ENCODE measurements around the gene PCSK6. TPM values are rescaled to one million over a fixed set of nuclear protein-coding genes. Genes with fewer than 3 reads are reported as not detected.

The PCSK6 gene
- total RNA-seq, 1 experiment from 2014 or later, result 26.3 TPM

- TF ChIP-seq, protein P1, sequence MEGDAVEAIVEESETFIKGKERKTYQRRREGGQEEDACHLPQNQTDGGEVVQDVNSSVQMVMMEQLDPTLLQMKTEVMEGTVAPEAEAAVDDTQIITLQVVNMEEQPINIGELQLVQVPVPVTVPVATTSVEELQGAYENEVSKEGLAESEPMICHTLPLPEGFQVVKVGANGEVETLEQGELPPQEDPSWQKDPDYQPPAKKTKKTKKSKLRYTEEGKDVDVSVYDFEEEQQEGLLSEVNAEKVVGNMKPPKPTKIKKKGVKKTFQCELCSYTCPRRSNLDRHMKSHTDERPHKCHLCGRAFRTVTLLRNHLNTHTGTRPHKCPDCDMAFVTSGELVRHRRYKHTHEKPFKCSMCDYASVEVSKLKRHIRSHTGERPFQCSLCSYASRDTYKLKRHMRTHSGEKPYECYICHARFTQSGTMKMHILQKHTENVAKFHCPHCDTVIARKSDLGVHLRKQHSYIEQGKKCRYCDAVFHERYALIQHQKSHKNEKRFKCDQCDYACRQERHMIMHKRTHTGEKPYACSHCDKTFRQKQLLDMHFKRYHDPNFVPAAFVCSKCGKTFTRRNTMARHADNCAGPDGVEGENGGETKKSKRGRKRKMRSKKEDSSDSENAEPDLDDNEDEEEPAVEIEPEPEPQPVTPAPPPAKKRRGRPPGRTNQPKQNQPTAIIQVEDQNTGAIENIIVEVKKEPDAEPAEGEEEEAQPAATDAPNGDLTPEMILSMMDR (conservative IDR thresholded peaks at IDR 0.05), result no peak
- TF ChIP-seq EZH2 (IDR thresholded peaks at IDR 0.05; ENCODE audit: low read depth), result no peak
- Histone ChIP-seq H4K20me1 (ENCODE audit: insufficient read depth) (peaks cover 2% of the 10 kb centered on the region; the same call in 1 of the 2 replicates), H3K9me2 (ENCODE audit: insufficient read depth) (no peaks in the 10 kb centered on the region), H3K27ac (no peak overlapping the region), H3K27me3 (ENCODE audit: insufficient read depth, low read depth) (no peaks in the 10 kb centered on the region), H3K4me2 (no peak overlapping the region), H3K4me1 (replicated peaks; ENCODE audit: insufficient read depth) (peaks cover 1% of the 10 kb centered on the region), H3K9me3 (ENCODE audit: insufficient read depth, low read depth) (no peaks in the 10 kb centered on the region), H3F3A (ENCODE audit: insufficient read depth, low read depth) (0 out of 2 replicates have a peak, but pooled peaks cover 6% of the 10 kb centered on the region), H3K4me3 (no peak overlapping the region), H3K79me2 (ENCODE audit: low read depth) (peaks cover 33% of the 10 kb centered on the region), H2AFZ (no peak overlapping the region), H3K36me3 (ENCODE audit: low read depth) (no peaks in the 10 kb centered on the region)
- CTCF ChIA-PET, result no interaction called here
- POLR2A ChIA-PET (ENCODE audit: unreplicated experiment), result interaction anchor here (0.6 kb wide), 2 partner anchors 13 to 151 kb away, joined by 3 to 5 read pairs; no protein-coding TSS in a partner anchor
- intact Hi-C loops (cut with micrococcal nuclease; ENCODE audit: unreplicated experiment), result no loop called here
- no TSS peak for BruUV-seq (replicated peaks)
- no peak for DNase-seq
These were observed 19.8 kb downstream of the PCSK6 start for GRCh38 chr15:101469520-101470288.

- BruUV-seq (replicated peaks), result no TSS peak
These were observed 23.3 kb downstream of the PCSK6 start for GRCh38 chr15:101466188-101466587.

DNA sequence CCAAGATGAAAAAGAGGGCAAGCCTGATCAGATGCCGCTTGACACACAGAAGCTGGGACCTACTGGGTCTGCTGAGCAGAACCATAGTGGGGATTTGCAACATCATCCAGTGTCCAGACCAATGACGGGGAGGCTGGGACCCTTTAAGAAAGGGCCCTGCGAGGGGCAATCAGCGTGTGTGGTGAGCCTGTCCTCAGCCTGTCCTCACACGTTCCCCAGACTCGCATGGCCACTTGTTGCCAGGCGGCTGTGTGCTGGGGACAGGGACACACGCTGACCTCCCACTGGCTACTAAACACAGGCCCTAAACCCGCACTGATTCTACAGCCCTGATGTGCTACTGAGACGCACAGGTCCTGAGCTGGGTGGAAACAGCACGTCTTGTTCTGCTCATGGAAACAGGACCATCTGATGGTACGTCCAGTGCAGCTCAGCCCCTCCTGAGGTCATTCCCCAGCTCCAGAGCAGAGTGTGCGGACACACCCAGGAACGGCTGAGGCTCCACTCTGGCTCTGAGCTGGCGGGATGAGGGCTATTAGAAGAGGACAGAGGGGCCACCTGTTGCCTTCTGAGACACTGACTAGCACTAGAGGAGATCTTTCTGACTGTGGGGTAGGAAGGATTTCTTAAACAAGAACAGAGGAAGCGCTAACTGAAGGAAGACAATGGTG is 24.4 kb downstream of the PCSK6 start:
- TF ChIP-seq, protein P1 (conservative IDR thresholded peaks at IDR 0.05), result no peak
- TF ChIP-seq EZH2 (IDR thresholded peaks at IDR 0.05; ENCODE audit: low read depth), result no peak
- H3K4me3 ChIP-seq, result no peak overlapping the region
- POLR2A ChIA-PET (ENCODE audit: unreplicated experiment), result no interaction called here
- no peaks in the 10 kb centered on the region for H3K9me2 ChIP-seq (ENCODE audit: insufficient read depth)
- H3K27me3 ChIP-seq (ENCODE audit: insufficient read depth, low read depth), result no peaks in the 10 kb centered on the region
- no peak for DNase-seq
- no peak overlapping the region for H2AFZ ChIP-seq
- peaks cover 43% of the 10 kb centered on the region for H3K4me1 ChIP-seq (replicated peaks; ENCODE audit: insufficient read depth)
- H3K36me3 ChIP-seq (ENCODE audit: low read depth), result no peaks in the 10 kb centered on the region
- H3K9me3 ChIP-seq (ENCODE audit: insufficient read depth, low read depth), result no peaks in the 10 kb centered on the region
- BruUV-seq (replicated peaks), result no TSS peak
- H3K4me2 ChIP-seq, result no peak overlapping the region
- 0 out of 2 replicates have a peak overlapping the region, but pooled peaks have one; percentile 75 for H3K27ac ChIP-seq
- peaks cover 5% of the 10 kb centered on the region; the same call in 1 of the 2 replicates for H4K20me1 ChIP-seq (ENCODE audit: insufficient read depth)
- CTCF ChIA-PET, result no interaction called here
- H3F3A ChIP-seq (ENCODE audit: insufficient read depth, low read depth), result peaks cover 17% of the 10 kb centered on the region
- peaks cover 50% of the 10 kb centered on the region for H3K79me2 ChIP-seq (ENCODE audit: low read depth)
- intact Hi-C loops (cut with micrococcal nuclease; ENCODE audit: unreplicated experiment), result no loop called here

More at GRCh38 chr15:101466188-101466587, 23.3 kb downstream of the PCSK6 start:
- Histone ChIP-seq H4K20me1 (ENCODE audit: insufficient read depth) (peaks cover 5% of the 10 kb centered on the region; the same call in 1 of the 2 replicates), H3K4me3 (no peak overlapping the region), H3K27me3 (ENCODE audit: insufficient read depth, low read depth) (no peaks in the 10 kb centered on the region), H3K79me2 (ENCODE audit: low read depth) (peaks cover 40% of the 10 kb centered on the region), H3K4me2 (no peak overlapping the region), H3K9me3 (ENCODE audit: insufficient read depth, low read depth) (no peaks in the 10 kb centered on the region), H3K27ac (no peak overlapping the region), H2AFZ (no peak overlapping the region), H3K4me1 (replicated peaks; ENCODE audit: insufficient read depth) (peaks cover 36% of the 10 kb centered on the region), H3K9me2 (ENCODE audit: insufficient read depth) (no peaks in the 10 kb centered on the region), H3K36me3 (ENCODE audit: low read depth) (no peaks in the 10 kb centered on the region), H3F3A (ENCODE audit: insufficient read depth, low read depth) (peaks cover 21% of the 10 kb centered on the region)
- intact Hi-C loops (cut with micrococcal nuclease; ENCODE audit: unreplicated experiment), result no loop called here
- CTCF ChIA-PET, result no interaction called here
- DNase-seq, result no peak
- POLR2A ChIA-PET (ENCODE audit: unreplicated experiment), result no interaction called here
- TF ChIP-seq, protein P1 (conservative IDR thresholded peaks at IDR 0.05), result no peak
- TF ChIP-seq EZH2 (IDR thresholded peaks at IDR 0.05; ENCODE audit: low read depth), result no peak
